H1 (cell line): Measurements from ENCODE around the gene AP1S3. TPM values are rescaled to one million over a fixed set of nuclear protein-coding genes. Genes with fewer than 3 reads are reported as not detected.

Experiments
- GABPA ChIP-seq: IDR thresholded peaks from 2 replicates; pipeline ENCODE4 v1.6.1; 2011; ENCODE audit warnings: mild to moderate bottlenecking, low read length, moderate library complexity, borderline replicate concordance; ENCODE audit not compliant: insufficient read depth
- HDAC6 ChIP-seq: IDR thresholded peaks from one replicate; pipeline ENCODE4 v1.7.1; 2012; ENCODE audit warnings: low read depth, mild to moderate bottlenecking, inconsistent platforms, low read length, moderate library complexity
- MAX ChIP-seq: IDR thresholded peaks from 2 replicates; pipeline ENCODE4 v1.6.1; 2012; ENCODE audit warnings: inconsistent platforms
- NANOG ChIP-seq: IDR thresholded peaks from 2 replicates; pipeline ENCODE4 v1.6.1; 2011; ENCODE audit warnings: low read length, low read depth, mild to moderate bottlenecking, inconsistent platforms; ENCODE audit not compliant: insufficient read depth, poor library complexity, severe bottlenecking
- NRF1 ChIP-seq: IDR thresholded peaks from 2 replicates; pipeline ENCODE4 v1.6.1; 2011; ENCODE audit warnings: mild to moderate bottlenecking, low read depth, low read length, improper control_type of control experiment
- RNF2 ChIP-seq: fragments of 200-900, 300-1000 bp; sonication (generic); IDR thresholded peaks from 2 replicates; pipeline ENCODE4 v1.7.1; 2016; ENCODE audit warnings: borderline replicate concordance, low read depth, mild to moderate bottlenecking, antibody characterized with exemption, low read length; ENCODE audit not compliant: poor library complexity, severe bottlenecking; ENCODE audit errors: missing control alignments
- SIRT6 ChIP-seq: IDR thresholded peaks from one replicate; pipeline ENCODE4 v1.7.1; 2012; ENCODE audit warnings: low read length, inconsistent platforms
- SIX5 ChIP-seq: IDR thresholded peaks from 2 replicates; pipeline ENCODE4 v1.6.1; 2011; ENCODE audit warnings: mild to moderate bottlenecking, low read depth, low read length
- SRF ChIP-seq: IDR thresholded peaks from 2 replicates; pipeline ENCODE4 v1.6.1; 2011; ENCODE audit warnings: mild to moderate bottlenecking, low read depth, low read length, moderate library complexity
- polyA plus RNA-seq, 7 experiments: library from polyadenylated mRNA; depleted of rRNA in 3 of 7; stranded (reverse) in 5 of 7; unstranded in 2 of 7; fragments of >200 nt in 5 of 7; fragments of 200-250 nt in 2 of 7; gene quantifications; 1 replicate in 5 of 7; 2 replicates in 1 of 7; 4 replicates in 1 of 7; pipeline versions ENCODE4 v1.2.1 to v1.2.3, GENCODE V29; 2011 to 2013; ENCODE audit warnings: missing spikeins in 2 of 7, mixed read lengths in 2 of 7
- total RNA-seq: library from RNA; stranded (reverse); fragmentation: NEBNext Ultra II Directional; extraction: Animal tissue kit (Norgen Biotek cat#: 25700); gene quantifications from 2 replicates; pipeline ENCODE4 v1.2.1, GENCODE V29; 2021

The AP1S3 gene
- total and polyA plus RNA-seq, 2 of the 8 experiments (the other 6 are each of a cell fraction or from before 2014, with no cell fraction given), result 3.9 to 20.2 TPM

- TF ChIP-seq GABPA (no peak), HDAC6 (no peak), NRF1 (no peak), RNF2 (no peak), SRF (no peak), SIRT6 (no peak), SIX5 (no peak), MAX (no peak), NANOG (no peak)
These were observed 1.5 kb downstream of the AP1S3 start (continued) for GRCh38 chr2:223835701-223836532.
